Measurements from ENCODE around the gene PIP5K1A.

DNA sequence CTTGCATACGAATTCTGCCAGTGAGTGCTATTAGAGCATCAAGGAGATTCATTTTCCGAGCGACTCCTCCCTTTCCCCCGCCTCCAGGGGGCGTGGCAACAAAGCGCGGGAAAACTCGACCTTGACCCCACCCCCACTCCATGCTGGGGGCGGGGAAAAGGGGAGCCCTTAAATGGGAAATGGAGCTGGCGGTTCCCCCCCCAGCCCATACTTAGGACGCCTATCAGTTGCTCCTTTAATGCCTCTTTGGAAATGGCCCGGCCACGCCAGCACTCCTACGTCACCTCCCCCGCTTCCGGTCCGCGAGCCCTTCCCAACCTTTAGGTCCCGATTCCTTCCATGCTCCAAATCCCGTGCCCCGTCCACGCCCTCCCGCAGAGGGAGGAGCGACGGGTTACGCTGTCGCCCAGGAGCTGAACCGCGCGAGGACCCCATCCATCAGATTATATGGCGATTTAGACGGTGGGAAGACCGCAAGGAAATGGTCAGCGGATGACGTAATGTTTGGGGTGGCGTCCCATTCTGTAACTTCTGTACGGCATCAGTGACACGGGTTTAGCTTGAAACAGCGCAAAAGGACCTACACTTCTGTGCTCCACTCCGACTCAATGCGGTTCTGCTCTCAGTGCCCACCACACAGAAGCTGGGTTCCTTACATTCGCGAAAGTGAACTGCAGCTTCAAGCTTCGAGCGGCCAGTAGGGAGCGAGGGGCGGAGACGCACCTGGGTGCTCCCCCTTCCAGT is 83.0 kb downstream of the PIP5K1A start:
- TF ChIP-seq, protein P1, sequence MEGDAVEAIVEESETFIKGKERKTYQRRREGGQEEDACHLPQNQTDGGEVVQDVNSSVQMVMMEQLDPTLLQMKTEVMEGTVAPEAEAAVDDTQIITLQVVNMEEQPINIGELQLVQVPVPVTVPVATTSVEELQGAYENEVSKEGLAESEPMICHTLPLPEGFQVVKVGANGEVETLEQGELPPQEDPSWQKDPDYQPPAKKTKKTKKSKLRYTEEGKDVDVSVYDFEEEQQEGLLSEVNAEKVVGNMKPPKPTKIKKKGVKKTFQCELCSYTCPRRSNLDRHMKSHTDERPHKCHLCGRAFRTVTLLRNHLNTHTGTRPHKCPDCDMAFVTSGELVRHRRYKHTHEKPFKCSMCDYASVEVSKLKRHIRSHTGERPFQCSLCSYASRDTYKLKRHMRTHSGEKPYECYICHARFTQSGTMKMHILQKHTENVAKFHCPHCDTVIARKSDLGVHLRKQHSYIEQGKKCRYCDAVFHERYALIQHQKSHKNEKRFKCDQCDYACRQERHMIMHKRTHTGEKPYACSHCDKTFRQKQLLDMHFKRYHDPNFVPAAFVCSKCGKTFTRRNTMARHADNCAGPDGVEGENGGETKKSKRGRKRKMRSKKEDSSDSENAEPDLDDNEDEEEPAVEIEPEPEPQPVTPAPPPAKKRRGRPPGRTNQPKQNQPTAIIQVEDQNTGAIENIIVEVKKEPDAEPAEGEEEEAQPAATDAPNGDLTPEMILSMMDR (conservative IDR thresholded peaks at IDR 0.05; ENCODE audit: low read depth, low read length): no peak
- TF ChIP-seq EZH2phosphoT487 (IDR thresholded peaks at IDR 0.05; ENCODE audit: borderline replicate concordance, low read length) (no peak), EZH2 (IDR thresholded peaks at IDR 0.05; ENCODE audit: low read length, unreplicated experiment) (no peak)

Measured in PC-3 (cell line).